Stimulated activated naive B cell treated with anti-CD40 and anti-IgM and Interleukin-4, amounts not matched to agents 10 μg/mL and 1 μg/mL and 100 μg/mL, for 72 hours (primary cell): Measurements from ENCODE around the gene SLC25A24.
"Not testable (repeated sequence)": the region's sequence is repeated elsewhere in the genome, so short reads cannot be mapped to it uniquely, and the experiment has no call there.

Source experiments
- ATAC-seq, 2 donors: fragments of 150-1000 bp; cut with Tn5 transposase; replicated peaks; 2 replicates each; pipeline ENCODE4 v1.10.0; 2021; ENCODE audit warnings: moderate library complexity in 1 of 2
- DNase-seq: peaks from one replicate; pipeline ENCODE4 v3.0.0; 2021
- H3K27ac Mint-ChIP-seq: one replicate; pipeline ENCODE4 v1.8.0; 2022; ENCODE audit warnings: mild to moderate bottlenecking, mixed read lengths
- H3K27me3 Mint-ChIP-seq, 2 donors: one replicate each; pipeline ENCODE4 v1.8.0; 2022; ENCODE audit warnings: mixed read lengths in 2 of 2
- H3K36me3 Mint-ChIP-seq, 2 donors: one replicate each; pipeline ENCODE4 v1.8.0; 2022; ENCODE audit warnings: mixed read lengths in 2 of 2, mild to moderate bottlenecking in 1 of 2
- H3K4me1 Mint-ChIP-seq, 2 donors: one replicate each; pipeline ENCODE4 v1.8.0; 2022; ENCODE audit warnings: mixed read lengths in 2 of 2, mild to moderate bottlenecking in 1 of 2
- H3K4me3 Mint-ChIP-seq, 2 donors: one replicate each; pipeline ENCODE4 v1.8.0; 2022; ENCODE audit warnings: mild to moderate bottlenecking in 2 of 2, mixed read lengths in 2 of 2, moderate library complexity in 1 of 2
- H3K9me3 Mint-ChIP-seq, 2 donors: one replicate each; pipeline ENCODE4 v1.8.0; 2022; ENCODE audit warnings: mixed read lengths in 2 of 2, mild to moderate bottlenecking in 1 of 2

Gene SLC25A24

DNA sequence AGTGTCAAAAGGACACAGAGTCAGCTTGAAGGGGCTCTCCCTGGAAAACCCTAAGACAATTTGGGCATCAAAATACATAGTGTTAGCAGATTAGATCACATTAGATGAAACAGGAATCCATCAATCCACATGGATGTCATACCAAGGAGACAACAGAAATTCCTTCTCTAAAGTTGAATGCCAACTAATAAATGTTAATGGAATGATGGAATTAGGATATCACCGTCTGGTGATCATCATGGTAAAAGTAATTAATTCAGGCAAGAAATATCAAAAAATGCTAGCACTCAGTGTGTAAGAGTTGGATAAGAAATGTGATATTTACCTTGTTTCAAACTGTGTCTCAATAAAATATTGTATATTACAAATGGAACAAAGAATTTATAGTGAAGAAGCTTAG lies 10.9 kb upstream of the SLC25A24 start:
- no peaks in the 10 kb centered on the region for H3K36me3 Mint-ChIP-seq
- DNase-seq, result no peak
- H3K4me3 Mint-ChIP-seq, result no peak overlapping the region
- no peak overlapping the region for H3K27ac Mint-ChIP-seq
- H3K4me1 Mint-ChIP-seq, result no peaks in the 10 kb centered on the region
- no peaks in the 10 kb centered on the region for H3K9me3 Mint-ChIP-seq
- ATAC-seq, result no peak
- H3K27me3 Mint-ChIP-seq, result peaks cover 22 to 28% of the 10 kb centered on the region in 2 donors

DNA sequence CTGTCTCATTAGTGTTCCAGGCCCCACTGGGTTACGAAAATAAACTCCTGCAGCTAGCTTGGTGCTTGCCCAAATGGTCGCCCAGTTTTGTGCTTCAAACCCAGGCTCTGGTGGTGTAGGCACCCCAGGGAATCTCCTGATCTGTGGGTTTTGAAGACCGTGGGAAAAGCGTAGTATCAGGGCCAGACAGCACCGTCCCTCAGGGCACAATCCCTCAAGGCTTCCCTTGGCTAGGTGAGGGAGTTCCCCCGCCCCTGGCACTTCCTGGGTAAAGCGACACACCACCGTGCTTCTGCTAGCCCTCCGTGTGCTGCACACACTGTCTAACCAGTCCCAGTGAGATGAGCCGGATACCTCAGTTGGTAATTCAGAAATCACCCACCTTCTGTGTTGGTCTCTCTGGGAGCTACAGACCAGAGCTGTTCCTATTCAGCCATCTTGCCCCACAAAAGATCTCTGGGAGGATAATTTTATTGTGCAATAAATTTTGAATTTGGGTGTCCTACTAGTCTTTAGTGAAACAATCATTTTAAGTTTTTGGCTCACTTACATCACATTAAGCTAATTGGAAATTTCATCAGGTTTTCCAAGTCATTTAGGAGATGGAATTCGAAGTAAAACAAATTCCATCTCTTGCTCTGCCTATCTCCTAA lies 9.4 kb upstream of the SLC25A24 start:
- Mint-ChIP-seq H3K4me1 (no peaks in the 10 kb centered on the region), H3K4me3 (no peak overlapping the region), H3K36me3 (no peaks in the 10 kb centered on the region), H3K27me3 (peaks cover 22 to 28% of the 10 kb centered on the region in 2 donors), H3K27ac (no peak overlapping the region), H3K9me3 (peaks cover 0 to 1% of the 10 kb centered on the region in 2 donors)
- DNase-seq (no peak), ATAC-seq (no peak)

DNA sequence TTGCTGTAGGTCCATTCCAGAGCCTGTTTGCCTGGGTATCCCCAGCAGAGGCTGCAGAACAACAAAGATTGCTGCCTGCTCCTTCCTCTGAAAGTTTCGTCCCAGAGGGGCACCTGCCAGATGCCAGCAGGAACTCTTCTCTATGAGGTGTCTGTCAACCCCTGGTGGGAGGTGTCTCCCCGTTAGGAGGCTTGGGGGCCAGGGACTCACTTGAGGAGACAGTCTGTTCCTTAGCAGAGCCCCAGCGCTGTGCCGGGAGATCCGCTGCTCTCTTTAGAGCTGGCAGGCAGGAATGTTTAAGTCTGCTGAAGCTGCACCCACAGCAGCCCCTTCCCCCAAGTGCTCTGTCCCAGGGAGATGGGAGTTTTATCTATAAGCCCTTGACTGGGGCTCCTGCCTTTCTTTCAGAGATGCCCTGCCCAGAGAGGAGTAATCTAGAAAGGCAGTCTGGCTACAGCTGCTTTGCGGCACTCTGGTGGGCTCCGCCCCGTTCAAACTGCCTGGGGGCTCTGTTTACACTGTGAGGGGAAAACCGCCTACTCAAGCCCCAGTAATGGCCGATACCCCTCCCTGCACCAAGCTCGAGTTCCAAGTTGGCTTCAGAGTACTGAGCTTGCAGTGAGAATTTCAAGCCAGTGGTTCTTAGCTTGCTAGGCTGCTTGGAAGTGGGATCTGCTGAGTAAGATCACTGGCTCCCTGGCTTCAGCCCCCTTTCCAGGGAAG lies 8.7 kb upstream of the SLC25A24 start:
- no peak overlapping the region for H3K27ac Mint-ChIP-seq
- no peaks in the 10 kb centered on the region for H3K36me3 Mint-ChIP-seq
- H3K4me3 Mint-ChIP-seq, result no peak overlapping the region
- no peak for ATAC-seq
- DNase-seq, result no peak
- peaks cover 22 to 28% of the 10 kb centered on the region in 2 donors for H3K27me3 Mint-ChIP-seq
- H3K4me1 Mint-ChIP-seq, result no peaks in the 10 kb centered on the region
- peaks cover 3% of the 10 kb centered on the region in 2 donors for H3K9me3 Mint-ChIP-seq

DNA sequence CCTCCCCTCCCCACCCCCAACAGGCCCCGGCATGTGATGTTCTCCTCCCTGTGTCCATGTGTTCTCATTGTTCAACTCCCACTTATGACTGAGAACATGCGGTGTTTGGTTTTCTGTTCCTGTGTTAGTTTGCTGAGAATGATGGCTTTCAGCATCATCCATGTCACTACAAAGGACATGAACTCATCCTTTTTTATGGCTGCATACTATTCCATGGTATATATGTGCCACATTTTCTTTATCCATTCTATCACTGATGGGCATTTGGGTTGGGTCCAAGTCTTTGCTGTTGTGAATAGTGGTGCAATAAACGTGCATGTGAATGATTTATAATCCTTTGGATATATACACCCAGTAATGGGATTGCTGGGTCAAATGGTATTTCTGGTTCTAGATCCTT lies 3.4 kb upstream of the SLC25A24 start:
- H3K9me3 Mint-ChIP-seq, H3K27me3 Mint-ChIP-seq, H3K27ac Mint-ChIP-seq, H3K4me3 Mint-ChIP-seq, H3K36me3 Mint-ChIP-seq, ATAC-seq, DNase-seq: not testable (repeated sequence)
- H3K4me1 Mint-ChIP-seq, result peaks cover 12 to 17% of the 10 kb centered on the region in 2 donors

DNA sequence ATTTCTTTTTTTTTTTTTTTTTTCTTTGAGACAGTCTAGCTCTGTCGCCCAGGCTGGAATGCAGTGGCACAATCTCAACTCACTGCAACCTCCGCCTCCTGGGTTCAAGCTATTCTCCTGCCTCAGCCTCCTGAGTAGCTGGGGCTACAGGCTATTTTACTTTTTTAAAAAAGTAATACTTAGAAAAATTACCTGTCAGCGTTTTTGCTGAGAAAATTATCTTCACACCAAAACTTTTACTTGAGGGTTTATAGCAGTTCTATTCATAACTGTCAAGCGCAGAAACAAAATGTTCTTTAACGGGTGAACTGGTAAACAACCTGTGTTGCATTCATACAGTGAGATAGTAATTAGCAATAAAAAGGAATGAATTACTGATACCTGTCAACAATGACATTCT lies 1.5 kb upstream of the SLC25A24 start:
- peaks cover 0 to 7% of the 10 kb centered on the region in 2 donors for H3K27me3 Mint-ChIP-seq
- ATAC-seq (no peak), DNase-seq (no peak)
- H3K4me3 Mint-ChIP-seq, result no peak overlapping the region
- peaks cover 19 to 31% of the 10 kb centered on the region in 2 donors for H3K4me1 Mint-ChIP-seq
- H3K27ac Mint-ChIP-seq, result no peak overlapping the region
- peaks cover 2 to 12% of the 10 kb centered on the region in 2 donors for H3K36me3 Mint-ChIP-seq
- peaks cover 3 to 4% of the 10 kb centered on the region in 2 donors for H3K9me3 Mint-ChIP-seq

DNA sequence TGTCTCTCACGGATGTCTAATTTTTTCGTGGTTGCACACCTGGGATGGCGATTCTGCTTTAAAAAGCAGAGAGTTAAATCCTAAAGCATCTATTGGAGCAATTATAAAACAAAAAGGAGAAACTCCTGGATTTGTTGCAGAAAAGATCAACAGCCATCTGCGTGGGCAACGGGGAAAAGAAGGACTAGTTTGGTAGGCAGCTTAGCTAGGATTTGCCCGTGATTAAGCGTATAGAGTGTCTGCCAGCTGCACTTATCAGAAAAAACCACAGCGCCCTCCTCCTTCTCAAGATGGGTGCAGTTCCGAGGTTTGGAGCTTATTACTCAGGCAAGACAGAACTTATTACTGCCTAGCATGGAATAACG lies 526 bp upstream of the SLC25A24 start:
- no peaks in the 10 kb centered on the region for H3K27me3 Mint-ChIP-seq
- H3K36me3 Mint-ChIP-seq, result peaks cover 6 to 16% of the 10 kb centered on the region in 2 donors
- H3K9me3 Mint-ChIP-seq, result peaks cover 3 to 4% of the 10 kb centered on the region in 2 donors
- DNase-seq (peak; percentile 14), ATAC-seq (peak; percentile 52 to 55)
- peak overlapping the region; percentile 91 for H3K27ac Mint-ChIP-seq
- peak overlapping the region; percentile 94 to 98 for H3K4me3 Mint-ChIP-seq
- H3K4me1 Mint-ChIP-seq, result peaks cover 21 to 36% of the 10 kb centered on the region in 2 donors

DNA sequence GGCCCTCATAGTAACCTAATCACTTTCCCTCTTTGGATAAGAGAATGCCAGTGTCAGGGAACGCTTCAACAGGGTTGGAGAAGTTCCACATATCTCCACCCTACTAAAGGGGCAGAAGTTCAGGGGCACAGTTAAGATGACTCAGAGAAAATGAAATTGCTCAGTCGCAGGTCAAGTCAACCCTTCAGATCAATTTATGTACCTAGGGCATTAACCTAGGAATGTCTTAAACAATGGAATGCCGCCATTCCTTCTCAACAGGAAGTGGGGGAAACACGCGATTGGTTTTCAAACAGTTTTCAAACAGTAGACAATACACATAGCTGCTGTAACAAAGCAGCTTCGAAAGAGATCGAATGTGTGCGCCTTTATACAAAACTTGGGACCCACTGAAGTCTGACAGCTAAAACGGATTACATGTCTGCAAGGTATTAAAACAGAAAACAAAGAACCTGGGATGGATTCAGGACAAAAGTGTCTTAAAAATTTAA lies 897 bp downstream of the SLC25A24 start:
- Mint-ChIP-seq H3K27me3 (no peaks in the 10 kb centered on the region), H3K27ac (peak overlapping the region; percentile 75), H3K4me1 (peaks cover 24 to 36% of the 10 kb centered on the region in 2 donors), H3K4me3 (peak overlapping the region; percentile 94 to 98), H3K36me3 (peaks cover 7 to 26% of the 10 kb centered on the region in 2 donors), H3K9me3 (peaks cover 2 to 4% of the 10 kb centered on the region in 2 donors)
- no peak for DNase-seq
- ATAC-seq, result no peak

DNA sequence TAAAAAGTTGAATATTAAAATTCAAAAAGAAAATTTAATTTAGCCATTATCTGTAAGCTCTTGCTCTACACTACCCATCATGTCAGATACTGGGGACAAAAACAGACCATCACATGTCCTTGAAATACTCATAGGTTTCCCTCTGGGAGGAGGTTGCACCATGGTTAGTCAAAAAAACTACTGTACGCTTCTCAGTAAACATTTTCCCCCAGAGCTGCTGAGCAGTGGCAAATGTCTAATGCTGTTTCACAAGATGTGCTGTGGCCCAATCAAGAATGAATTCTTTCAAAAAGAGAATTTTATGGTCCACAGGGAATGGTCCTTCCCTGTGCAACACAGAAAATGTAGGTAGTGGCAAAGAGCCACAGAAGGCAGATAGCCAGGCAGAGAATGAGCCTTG lies 6.1 kb downstream of the SLC25A24 start:
- ATAC-seq, result no peak
- H3K9me3 Mint-ChIP-seq, result peaks cover 0 to 4% of the 10 kb centered on the region in 2 donors
- peaks cover 25 to 56% of the 10 kb centered on the region in 2 donors for H3K4me1 Mint-ChIP-seq
- no peak for DNase-seq
- no peaks in the 10 kb centered on the region for H3K27me3 Mint-ChIP-seq
- no peak overlapping the region for H3K27ac Mint-ChIP-seq
- no peak overlapping the region for H3K4me3 Mint-ChIP-seq
- H3K36me3 Mint-ChIP-seq, result peaks cover 28 to 39% of the 10 kb centered on the region in 2 donors

DNA sequence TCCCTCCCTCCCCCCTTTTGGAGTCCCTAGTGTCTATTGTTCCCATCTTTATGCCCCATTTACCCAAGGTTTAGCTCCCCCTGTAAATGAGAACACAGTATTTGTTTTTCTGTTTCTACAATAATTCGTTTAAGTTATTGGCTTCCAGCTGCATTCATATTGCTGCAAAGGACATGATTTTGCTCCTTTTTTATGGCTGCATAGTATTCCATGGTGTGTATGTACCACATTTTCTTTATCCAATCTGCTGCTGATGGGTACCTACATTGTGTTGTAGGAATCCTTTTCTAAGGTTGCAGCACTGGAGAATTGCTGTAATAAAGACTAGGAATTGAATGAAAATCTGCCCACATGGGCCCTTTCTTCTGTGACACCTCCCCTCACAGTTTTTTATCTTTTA lies 6.8 kb downstream of the SLC25A24 start:
- H3K36me3 Mint-ChIP-seq, result peaks cover 35 to 43% of the 10 kb centered on the region in 2 donors
- H3K9me3 Mint-ChIP-seq, result peaks cover 0 to 4% of the 10 kb centered on the region in 2 donors
- no peak overlapping the region for H3K4me3 Mint-ChIP-seq
- DNase-seq (no peak), ATAC-seq (no peak)
- no peaks in the 10 kb centered on the region for H3K27me3 Mint-ChIP-seq
- peaks cover 25 to 56% of the 10 kb centered on the region in 2 donors for H3K4me1 Mint-ChIP-seq
- H3K27ac Mint-ChIP-seq, result no peak overlapping the region

DNA sequence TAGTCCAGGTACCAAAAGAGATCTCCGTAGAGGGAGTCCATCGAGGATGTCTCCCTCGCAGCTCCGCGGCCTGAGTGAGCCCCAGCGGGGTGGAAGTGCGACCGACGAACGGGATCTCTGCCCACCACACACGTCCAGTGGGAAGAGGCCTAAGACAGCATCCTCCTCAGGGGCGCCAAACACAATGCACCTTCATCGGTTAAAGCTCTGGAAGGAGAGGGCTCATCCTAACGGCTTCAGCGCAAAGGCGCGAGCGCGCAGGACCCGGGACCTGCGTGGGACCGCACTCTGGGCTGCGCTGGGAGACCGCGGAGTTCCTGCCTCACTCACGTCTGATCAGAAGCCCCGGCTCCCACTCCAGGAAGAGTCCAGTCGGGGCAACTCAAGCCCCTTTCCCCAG lies 7.6 kb downstream of the SLC25A24 start:
- Mint-ChIP-seq H3K36me3 (peaks cover 36 to 42% of the 10 kb centered on the region in 2 donors), H3K27ac (no peak overlapping the region), H3K4me3 (no peak overlapping the region), H3K4me1 (peaks cover 24 to 50% of the 10 kb centered on the region in 2 donors), H3K27me3 (no peaks in the 10 kb centered on the region), H3K9me3 (peaks cover 0 to 7% of the 10 kb centered on the region in 2 donors)
- DNase-seq (no peak), ATAC-seq (no peak)

DNA sequence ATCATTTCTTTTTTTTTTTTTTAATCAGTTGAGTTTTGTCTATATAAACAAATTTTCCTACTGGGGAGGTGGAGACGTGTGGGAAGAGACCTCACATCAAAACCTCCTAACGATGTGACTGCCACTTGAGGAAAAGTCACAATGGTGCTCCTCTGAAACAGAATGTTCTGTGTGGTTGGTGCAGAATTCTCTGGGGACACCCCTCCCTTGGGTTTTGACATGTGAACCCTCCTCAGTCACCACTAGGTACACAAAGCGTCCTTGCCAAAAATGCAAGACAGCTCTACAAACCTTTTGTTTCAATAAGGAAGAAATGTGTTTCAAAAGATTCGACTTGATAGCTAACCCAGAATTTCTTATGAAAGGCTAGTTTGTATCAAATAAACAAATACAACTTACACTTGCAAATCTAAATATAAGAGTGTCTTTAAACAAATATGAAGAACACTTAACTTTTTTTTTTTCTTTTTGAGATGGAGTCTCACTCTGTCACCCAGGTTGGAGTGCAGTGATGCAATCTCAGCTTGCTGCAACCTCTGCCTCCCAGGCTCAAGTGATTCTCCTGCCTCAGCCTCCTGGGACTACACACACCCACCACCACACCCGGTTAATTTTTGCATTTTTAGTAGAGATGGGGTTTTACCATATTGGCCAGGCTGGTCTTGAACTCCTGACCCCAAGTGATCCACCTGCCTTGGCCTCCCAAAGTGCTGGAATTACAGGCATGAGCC lies 9.3 kb downstream of the SLC25A24 start:
- Mint-ChIP-seq H3K36me3 (peaks cover 31 to 32% of the 10 kb centered on the region in 2 donors), H3K9me3 (peaks cover 0 to 7% of the 10 kb centered on the region in 2 donors), H3K4me1 (peaks cover 18 to 40% of the 10 kb centered on the region in 2 donors), H3K27ac (peak overlapping the region; percentile 9), H3K4me3 (peak overlapping the region in 1 of 2 donors; percentile 8), H3K27me3 (no peaks in the 10 kb centered on the region)
- peak; percentile 15 for DNase-seq
- ATAC-seq, result peak; percentile 78 to 89

DNA sequence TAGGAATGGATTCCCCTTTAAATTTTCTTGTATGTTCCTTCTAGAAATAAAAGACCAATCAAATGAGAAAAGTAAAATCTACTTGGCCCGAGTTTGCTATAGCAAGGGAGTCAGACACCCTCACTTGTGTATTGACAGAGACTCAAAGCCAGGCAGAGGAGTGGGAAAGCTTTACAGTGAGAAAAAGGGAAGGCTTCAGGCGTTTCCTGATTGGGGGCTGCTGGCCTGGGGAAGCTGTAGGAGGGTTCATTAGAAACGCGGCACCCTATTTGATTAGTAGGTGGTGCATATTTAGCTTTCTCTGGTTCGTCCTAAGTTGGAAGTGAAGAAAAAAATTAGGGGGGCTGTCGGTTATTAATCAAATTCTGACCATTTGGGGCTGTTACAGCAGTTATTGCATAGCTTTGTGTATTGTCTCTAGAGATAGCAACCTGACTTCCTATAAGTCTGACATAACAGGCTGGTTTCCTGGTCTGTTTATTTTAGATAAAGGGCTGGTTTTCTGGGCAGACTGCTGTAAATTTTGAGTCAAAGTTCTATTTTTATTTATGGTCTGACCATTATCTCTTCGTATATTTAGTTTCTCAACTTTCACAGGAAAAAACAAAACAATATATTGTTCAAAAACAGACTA lies 10.0 kb downstream of the SLC25A24 start:
- Mint-ChIP-seq H3K9me3 (peaks cover 0 to 7% of the 10 kb centered on the region in 2 donors), H3K27ac (no peak overlapping the region), H3K27me3 (no peaks in the 10 kb centered on the region), H3K36me3 (peaks cover 29 to 32% of the 10 kb centered on the region in 2 donors), H3K4me1 (peaks cover 17 to 40% of the 10 kb centered on the region in 2 donors), H3K4me3 (no peak overlapping the region)
- ATAC-seq (no peak), DNase-seq (no peak)

DNA sequence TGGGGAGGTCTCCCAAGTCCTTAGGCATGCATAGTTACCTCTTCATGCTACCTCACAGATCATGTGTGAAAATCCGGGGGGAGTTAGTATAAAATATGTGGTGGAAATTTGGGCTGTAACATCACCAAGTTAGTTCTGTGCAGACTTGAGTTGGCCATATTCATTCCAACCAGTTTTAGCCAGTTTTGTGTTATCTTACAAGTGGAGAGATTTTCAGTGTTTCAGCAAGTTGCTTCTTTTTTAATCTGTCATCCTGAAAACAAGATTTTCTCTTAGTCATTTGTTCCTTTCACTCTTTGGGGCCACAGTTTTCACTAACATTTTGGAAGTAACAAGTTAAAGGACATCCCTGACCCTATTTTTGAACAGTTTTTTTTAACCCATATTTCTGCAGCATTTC lies 11.3 kb downstream of the SLC25A24 start:
- ATAC-seq, result no peak
- peaks cover 0 to 7% of the 10 kb centered on the region in 2 donors for H3K9me3 Mint-ChIP-seq
- H3K4me1 Mint-ChIP-seq, result peaks cover 15 to 40% of the 10 kb centered on the region in 2 donors
- H3K27ac Mint-ChIP-seq, result no peak overlapping the region
- no peaks in the 10 kb centered on the region for H3K27me3 Mint-ChIP-seq
- no peak for DNase-seq
- no peak overlapping the region for H3K4me3 Mint-ChIP-seq
- peaks cover 22 to 38% of the 10 kb centered on the region in 2 donors for H3K36me3 Mint-ChIP-seq
